Measurements from ENCODE around the gene OSTM1.

DNA sequence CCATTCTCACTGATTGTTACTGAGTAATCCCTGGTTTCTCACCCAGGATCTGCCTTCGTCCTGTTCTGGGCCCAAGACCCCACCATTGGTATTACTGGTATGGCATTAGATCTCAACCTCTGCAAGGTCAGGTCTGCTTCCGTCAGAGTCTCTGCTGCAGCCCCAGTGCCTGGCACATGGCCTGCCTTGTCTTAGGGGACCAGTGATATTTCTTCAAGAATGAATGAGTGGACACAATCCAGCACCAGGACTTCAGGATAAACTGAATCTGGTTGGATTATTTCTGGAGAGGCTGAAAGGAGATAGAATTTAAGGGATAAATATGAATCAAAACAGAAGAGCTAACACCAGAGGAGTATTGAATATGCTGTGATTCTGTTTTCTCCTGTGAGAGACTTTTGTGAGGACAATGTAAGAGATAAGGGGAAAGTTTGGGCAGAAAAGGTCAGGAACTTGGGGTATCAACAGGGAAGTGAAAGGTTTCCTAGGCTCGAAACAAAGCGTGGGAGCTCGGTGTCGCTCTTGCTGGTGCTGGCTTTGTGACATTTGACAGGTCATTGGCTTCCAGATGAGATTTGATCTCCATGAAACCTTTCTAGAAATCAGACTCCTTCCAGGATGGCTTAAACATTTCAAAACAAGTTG lies 53.9 kb downstream of the OSTM1 start:
- TF ChIP-seq NFYB (IDR thresholded peaks at IDR 0.05; ENCODE audit: insufficient read depth, low read depth, low read length) (no peak), RELA (IDR thresholded peaks at IDR 0.05; ENCODE audit: borderline replicate concordance, partially characterized antibody) (no peak), NR2F1 (conservative IDR thresholded peaks at IDR 0.05) (no peak)
